GM12872 (cell line): ENCODE measurements around the gene LRRK1.

Experiments
- CTCF ChIP-seq: IDR thresholded peaks from 3 replicates; pipeline ENCODE4 v1.5.1; 2011; ENCODE audit warnings: low read depth, mild to moderate bottlenecking, low read length, moderate library complexity; ENCODE audit not compliant: insufficient read depth

LRRK1 gene

DNA sequence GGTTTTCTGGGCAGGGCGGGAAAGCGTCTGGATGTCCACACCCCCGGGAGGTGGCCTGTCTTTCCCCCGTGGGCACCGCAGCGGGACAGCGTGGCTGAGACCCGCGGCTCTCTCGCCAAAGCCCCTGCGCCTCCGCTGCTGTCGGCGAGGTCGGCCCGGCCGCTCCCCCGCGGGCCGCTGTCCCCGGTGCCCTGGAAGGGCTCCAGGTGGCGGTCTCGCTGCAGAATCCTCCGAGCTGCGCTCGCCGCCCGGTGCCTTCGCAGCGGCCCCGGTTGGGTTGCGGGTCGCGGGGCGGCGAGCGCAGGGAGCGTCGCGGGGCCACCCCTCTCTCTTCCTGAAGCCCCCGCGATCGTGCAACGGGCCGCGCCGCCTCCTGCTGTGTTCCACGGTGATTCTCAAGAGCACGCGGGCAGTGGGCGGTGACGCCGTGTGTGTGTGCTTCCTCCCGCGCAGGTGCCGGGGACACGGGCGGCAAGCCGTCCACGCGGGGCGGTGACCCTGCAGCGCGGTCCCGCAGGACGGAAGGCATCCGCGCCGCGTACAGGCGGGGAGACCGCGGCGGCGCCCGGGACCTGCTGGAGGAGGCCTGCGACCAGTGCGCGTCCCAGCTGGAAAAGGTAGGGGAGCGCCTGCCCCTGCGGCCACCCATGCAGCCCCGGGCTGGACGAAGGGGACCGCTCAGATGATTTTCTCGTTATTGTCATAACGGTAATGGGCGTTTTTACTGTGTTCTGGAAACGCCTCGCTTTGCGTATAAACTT, 54.4 kb downstream of the LRRK1 start:
- TF ChIP-seq CTCF, result no peak

- no peak for TF ChIP-seq CTCF
Observed at GRCh38 chr15:100975043-100975442, 55.9 kb downstream of the LRRK1 start.

DNA sequence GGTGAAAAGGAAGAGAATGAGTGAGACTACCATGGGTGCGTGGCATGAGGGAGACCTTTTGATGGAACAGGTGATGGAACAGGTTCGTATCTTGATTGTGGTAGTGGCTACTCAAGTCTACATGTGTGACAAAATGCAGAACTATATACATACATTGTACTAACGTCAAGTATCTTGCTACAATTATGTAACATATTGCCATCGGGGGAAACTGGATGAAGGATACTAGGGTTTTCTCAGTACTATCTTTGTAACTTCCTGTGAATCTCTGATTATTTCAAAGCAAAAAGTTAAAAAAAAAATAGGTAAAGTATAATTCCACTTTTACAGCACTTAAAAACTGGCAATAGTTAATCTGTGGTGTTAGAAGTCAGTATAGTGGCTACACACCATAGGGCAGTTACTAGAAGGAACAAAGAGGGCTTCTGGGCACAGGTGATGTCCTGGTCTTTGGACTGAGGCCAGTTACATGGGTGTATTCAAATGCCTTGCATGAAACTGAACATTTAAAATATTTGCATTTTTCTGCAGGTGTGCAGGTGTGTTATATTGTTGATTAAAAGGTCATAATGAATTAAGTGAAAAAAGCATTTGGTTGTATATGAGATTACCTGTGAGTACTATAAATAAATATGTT, 61.4 kb downstream of the LRRK1 start:
- TF ChIP-seq CTCF, result no peak

GRCh38 chr15:100981086-100981485, 61.9 kb downstream of the LRRK1 start:
- TF ChIP-seq CTCF, result no peak

- TF ChIP-seq CTCF, result no peak
Observed at GRCh38 chr15:100983221-100983620, 64.1 kb downstream of the LRRK1 start.

GRCh38 chr15:100985401-100985800, 66.2 kb downstream of the LRRK1 start:
- TF ChIP-seq CTCF, result no peak

DNA sequence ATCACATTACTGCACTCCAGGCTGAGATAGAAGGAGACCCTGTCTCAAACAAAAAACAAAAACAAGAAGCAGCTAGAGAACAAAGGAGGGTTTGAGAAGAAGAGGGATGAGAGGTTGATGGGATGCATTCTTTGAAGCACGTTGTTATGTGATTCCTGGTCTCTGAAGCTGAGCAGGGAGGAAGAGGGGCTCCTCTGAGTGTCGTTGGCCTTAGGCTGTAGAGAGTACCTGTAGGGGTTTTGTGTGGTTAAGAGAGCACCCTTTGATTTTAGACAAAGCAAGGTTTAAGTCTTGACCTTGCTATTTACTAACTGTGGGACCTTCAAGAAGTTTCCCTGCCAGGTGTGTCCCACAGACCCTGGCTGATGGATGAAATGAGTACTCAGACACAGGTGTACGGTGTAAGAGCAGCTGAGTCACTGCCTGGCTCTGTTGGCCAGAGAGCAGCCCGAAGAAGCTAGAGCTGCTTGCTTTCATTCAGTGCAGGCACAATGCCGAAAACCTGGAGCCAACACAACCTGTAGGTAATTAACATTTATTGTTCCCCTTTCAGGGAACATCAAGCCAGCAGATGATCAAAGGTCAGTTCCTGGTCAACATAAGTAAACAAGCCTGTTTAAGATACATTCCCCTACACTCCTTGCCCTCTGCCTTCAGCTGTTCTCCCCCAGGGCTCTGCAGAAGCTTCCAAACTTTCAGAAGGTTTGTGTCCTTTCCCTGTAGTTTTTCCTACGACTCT, 67.2 kb downstream of the LRRK1 start:
- TF ChIP-seq CTCF, result no peak
